ENCODE measurements around the gene ZNF543.

- TF ChIP-seq POLR2A (IDR thresholded peaks at IDR 0.05): no peak
- TF ChIP-seq CTCF (IDR thresholded peaks at IDR 0.05): no peak
These were observed 27.9 kb downstream of the ZNF543 start for GRCh38 chr19:57348136-57348535.
